ENCODE measurements around the gene CORO6. TPM values are rescaled to one million over a fixed set of nuclear protein-coding genes. Genes with fewer than 3 reads are reported as not detected.

Gene CORO6
- total RNA-seq, 1 experiment from 2014 or later: 2.3 TPM

DNA sequence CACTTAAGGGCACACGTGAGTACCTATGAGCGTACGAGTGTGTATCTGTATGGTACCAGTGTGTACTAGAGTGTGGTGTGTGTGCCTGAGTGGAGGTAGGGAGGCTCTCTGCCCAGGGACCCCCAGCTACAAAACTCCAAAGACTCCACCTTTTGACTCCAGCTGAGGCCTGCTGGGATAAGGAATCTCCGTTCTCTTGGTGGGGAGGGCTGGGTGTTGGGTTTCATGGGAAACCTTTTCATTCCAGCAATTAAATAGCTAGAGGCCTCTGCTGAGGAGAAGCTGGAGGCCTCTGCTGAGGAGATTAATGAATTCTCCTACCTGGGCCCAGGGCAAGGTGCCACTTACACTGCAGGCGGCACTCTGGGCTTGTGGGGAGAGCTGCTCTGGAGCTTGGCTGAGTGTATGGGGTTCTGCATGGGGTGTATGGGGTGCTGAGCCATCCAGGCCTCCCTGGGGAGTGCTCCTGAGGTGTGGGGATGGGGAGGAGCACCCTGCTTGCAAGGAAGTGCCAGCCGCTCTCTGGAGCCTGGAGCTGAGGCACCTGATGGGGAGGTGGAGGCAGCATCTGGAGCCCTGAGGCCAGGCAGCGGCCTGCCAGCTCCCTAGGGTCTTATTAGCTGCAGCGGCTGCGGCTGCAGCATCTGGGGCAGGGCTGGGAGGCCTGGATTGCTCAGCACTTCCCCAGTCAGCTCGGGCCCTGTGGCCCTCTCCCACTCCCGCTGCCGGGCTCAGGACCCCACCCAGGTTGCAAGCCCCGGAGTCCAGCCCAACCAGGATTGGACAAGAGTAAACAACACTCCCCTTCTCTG, 25.1 kb downstream of the CORO6 start:
- no peaks in the 10 kb centered on the region for H4K20me1 ChIP-seq (ENCODE audit: control insufficient read depth, insufficient read depth, insufficient read length)
- no peaks in the 10 kb centered on the region for H3K79me1 ChIP-seq (ENCODE audit: insufficient read depth, low read depth, low read length, poor library complexity, severe bottlenecking)
- no peak overlapping the region for H3K23ac ChIP-seq (ENCODE audit: insufficient read length, low read depth, low read length)
- H3K79me2 ChIP-seq (ENCODE audit: insufficient read depth, low read length): no peaks in the 10 kb centered on the region; the same call in 1 of the 2 replicates
- H4K91ac ChIP-seq (ENCODE audit: insufficient read length, low read depth, low read length): no peak overlapping the region
- no peak overlapping the region for H3K4ac ChIP-seq (ENCODE audit: low read depth, low read length)
- no peaks in the 10 kb centered on the region for H3K9me3 ChIP-seq (ENCODE audit: control insufficient read depth, low read depth, low read length)
- no peak overlapping the region for H2AFZ ChIP-seq (ENCODE audit: low read length)
- H3K23me2 ChIP-seq (ENCODE audit: insufficient read length, low read depth, low read length, poor library complexity, severe bottlenecking): peaks cover 12% of the 10 kb centered on the region
- no peak overlapping the region for H3T11ph ChIP-seq (ENCODE audit: low read length)
- no peak overlapping the region for H3K14ac ChIP-seq (ENCODE audit: insufficient read depth, low read length)
- H3K4me1 ChIP-seq (ENCODE audit: insufficient read depth, low read length): peaks cover 4% of the 10 kb centered on the region; the same call in 1 of the 2 replicates
- WGBS (ENCODE audit: extremely low coverage, insufficient read length, low lambda C conversion rate): no CpG with 5 or more reads among the region's 13 CpGs
- no peak overlapping the region for H3K27ac ChIP-seq (ENCODE audit: insufficient read length, low read depth, low read length)
- H3K18ac ChIP-seq (ENCODE audit: insufficient read length, low read depth, low read length): peak overlapping the region; percentile 23
- no peak overlapping the region for H2BK120ac ChIP-seq (ENCODE audit: low read depth, low read length, poor library complexity, severe bottlenecking)
- TF ChIP-seq, protein P1, sequence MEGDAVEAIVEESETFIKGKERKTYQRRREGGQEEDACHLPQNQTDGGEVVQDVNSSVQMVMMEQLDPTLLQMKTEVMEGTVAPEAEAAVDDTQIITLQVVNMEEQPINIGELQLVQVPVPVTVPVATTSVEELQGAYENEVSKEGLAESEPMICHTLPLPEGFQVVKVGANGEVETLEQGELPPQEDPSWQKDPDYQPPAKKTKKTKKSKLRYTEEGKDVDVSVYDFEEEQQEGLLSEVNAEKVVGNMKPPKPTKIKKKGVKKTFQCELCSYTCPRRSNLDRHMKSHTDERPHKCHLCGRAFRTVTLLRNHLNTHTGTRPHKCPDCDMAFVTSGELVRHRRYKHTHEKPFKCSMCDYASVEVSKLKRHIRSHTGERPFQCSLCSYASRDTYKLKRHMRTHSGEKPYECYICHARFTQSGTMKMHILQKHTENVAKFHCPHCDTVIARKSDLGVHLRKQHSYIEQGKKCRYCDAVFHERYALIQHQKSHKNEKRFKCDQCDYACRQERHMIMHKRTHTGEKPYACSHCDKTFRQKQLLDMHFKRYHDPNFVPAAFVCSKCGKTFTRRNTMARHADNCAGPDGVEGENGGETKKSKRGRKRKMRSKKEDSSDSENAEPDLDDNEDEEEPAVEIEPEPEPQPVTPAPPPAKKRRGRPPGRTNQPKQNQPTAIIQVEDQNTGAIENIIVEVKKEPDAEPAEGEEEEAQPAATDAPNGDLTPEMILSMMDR (conservative IDR thresholded peaks at IDR 0.05): no peak
- no peak overlapping the region for H3K9ac ChIP-seq (ENCODE audit: extremely low read depth, insufficient read length, low read length)
- no peak for DNase-seq
- peak overlapping the region; percentile 7 to 66; a peak in 3 of 5 replicates for H3K4me3 Mint-ChIP-seq
- no peak overlapping the region for H2AK5ac ChIP-seq (ENCODE audit: insufficient read length, low read length)
- peaks cover 0 to 2% (median 0%) of the 10 kb centered on the region in 3 experiments; a peak in 1 of 7 replicates for H3K36me3 Mint-ChIP-seq (ENCODE audit: insufficient read depth in 1 of 3, low read depth in 3 of 3)
- H2BK12ac ChIP-seq (ENCODE audit: insufficient read length, low read depth, low read length): no peak overlapping the region
- H3K9me3 Mint-ChIP-seq: peaks cover 0 to 3% of the 10 kb centered on the region in 2 experiments; a peak in 1 of 5 replicates
- no peaks in the 10 kb centered on the region for H3K27me3 ChIP-seq (ENCODE audit: insufficient read depth, low read length)
- no peak overlapping the region for H2BK15ac ChIP-seq (ENCODE audit: low read depth, low read length)
- no peak overlapping the region for H4K5ac ChIP-seq (ENCODE audit: insufficient read length, low read depth, low read length)
- no peak overlapping the region for H2BK20ac ChIP-seq (ENCODE audit: low read depth, low read length, poor library complexity, severe bottlenecking)
- H3K4me2 ChIP-seq (ENCODE audit: insufficient read depth, insufficient read length, low read length): peak overlapping the region; percentile 7
- no peak overlapping the region for H3K56ac ChIP-seq (ENCODE audit: insufficient read length, low read depth, low read length)
- peaks cover 2% of the 10 kb centered on the region for H3K27me3 Mint-ChIP-seq (ENCODE audit: low read depth)
- H2BK5ac ChIP-seq (ENCODE audit: insufficient read length, low read length): no peak overlapping the region
- no peak overlapping the region for H4K8ac ChIP-seq (replicated peaks; ENCODE audit: insufficient read length, low read depth, low read length)
- peaks cover 25 to 58% of the 10 kb centered on the region in 2 experiments for H3K4me1 Mint-ChIP-seq
- H3K27ac Mint-ChIP-seq: peak overlapping the region; percentile 33 to 68 (median 53); a peak in 5 of 7 replicates
